HG02610 (cell line): Measurements from ENCODE around the gene ZMYND12.
A peak's percentile ranks its signal among the peaks of the same experiment; 100 is the strongest.

ENCODE experiments used
- ATAC-seq: cut with Tn5 transposase; IDR thresholded peaks from one replicate; pipeline ENCODE4 v1.9.1; 2021; ENCODE audit warnings: mild to moderate bottlenecking, moderate library complexity; ENCODE audit not compliant: unreplicated experiment

Gene ZMYND12

GRCh38 chr1:42399315-42400100, 56.3 kb downstream of the ZMYND12 start:
- no peak for ATAC-seq

GRCh38 chr1:42392967-42393848, 62.6 kb downstream of the ZMYND12 start:
- no peak for ATAC-seq

GRCh38 chr1:42392255-42392654, 63.6 kb downstream of the ZMYND12 start:
- no peak for ATAC-seq

GRCh38 chr1:42386051-42386450, 69.8 kb downstream of the ZMYND12 start:
- ATAC-seq: no peak

GRCh38 chr1:42385283-42385682, 70.5 kb downstream of the ZMYND12 start:
- ATAC-seq: no peak

GRCh38 chr1:42381280-42381673, 74.5 kb downstream of the ZMYND12 start:
- ATAC-seq: no peak

- ATAC-seq: peak; percentile 86
Measured at GRCh38 chr1:42380586-42381279, 75.1 kb downstream of the ZMYND12 start, which contains the start of gene RIMKLA. Gene RIMKLA (plus strand): TSS chr1:42380792. CDS start chr1:42380935, 143 bp downstream.
